T-helper 1 cell treated with Interleukin-12 subunit alpha and Interleukin-12 subunit beta and Interleukin-4 antibody, amounts not matched to agents 30 ng/mL and 1 ng/mL, for 36 hours (primary cell): ENCODE data around the gene KCTD2. TPM values are rescaled to one million over a fixed set of nuclear protein-coding genes. Genes with fewer than 3 reads are reported as not detected.

Experiments used
- intact Hi-C: fragments of 100-400 bp; cut with micrococcal nuclease; formaldehyde crosslinking; loops from one replicate; pipeline ENCODE4 v1.15.1; 2024
- total RNA-seq: library from RNA; stranded (reverse); gene quantifications from 2 replicates; pipeline ENCODE4 v1.2.3, GENCODE V29; 2022

Gene KCTD2
- total RNA-seq, 1 donor from 2014 or later: 20.3 TPM

GRCh38 chr17:75093548-75094158, 46.6 kb downstream of the KCTD2 start:
- intact Hi-C loops: no loop called here

- intact Hi-C loops: no loop called here
Measured at GRCh38 chr17:75094871-75095399, 47.9 kb downstream of the KCTD2 start.

- intact Hi-C loops: no loop called here
Measured at GRCh38 chr17:75096082-75096625, 49.1 kb downstream of the KCTD2 start.

- intact Hi-C loops: no loop called here
Measured at GRCh38 chr17:75097865-75098264, 50.8 kb downstream of the KCTD2 start.

GRCh38 chr17:75098861-75099260, 51.8 kb downstream of the KCTD2 start:
- intact Hi-C loops: no loop called here

- intact Hi-C loops: no loop called here
Measured at GRCh38 chr17:75099881-75100595, 53.0 kb downstream of the KCTD2 start.

GRCh38 chr17:75102385-75102821, 55.4 kb downstream of the KCTD2 start:
- intact Hi-C loops: no loop called here

- intact Hi-C loops: no loop called here
Measured at GRCh38 chr17:75103601-75104554, 56.9 kb downstream of the KCTD2 start.

- intact Hi-C loops: loop anchor here (5.0 kb wide), 2 partner anchors 38 to 58 kb away; partner anchors contain the start of genes ATP5PD and KCTD2
Measured at GRCh38 chr17:75105126-75106080, 58.4 kb downstream of the KCTD2 start.

- intact Hi-C loops: loop anchor here (2.0 to 5.0 kb wide), 3 partner anchors 41 to 297 kb away; partner anchors contain the start of genes ATP5PD, GRB2 and KCTD2
Measured at GRCh38 chr17:75108193-75108592, 61.2 kb downstream of the KCTD2 start.

GRCh38 chr17:75109046-75109406, 62.0 kb downstream of the KCTD2 start:
- intact Hi-C loops: loop anchor here (1.0 to 5.0 kb wide), 6 partner anchors 42 to 296 kb away; partner anchors contain the start of genes ATP5PD, GGA3, GRB2 and JPT1

GRCh38 chr17:75109407-75110233, 62.6 kb downstream of the KCTD2 start, which contains the start of gene ARMC7:
TSS of gene ARMC7 (plus strand) at chr17:75109969. CDS start at chr17:75110289, 320 bp downstream.
- intact Hi-C loops: loop anchor here (1.0 to 5.0 kb wide), 7 partner anchors 22 to 295 kb away; partner anchors contain the start of genes ATP5PD, GGA3, GRB2 and JPT1

GRCh38 chr17:75110234-75110937, 63.4 kb downstream of the KCTD2 start:
- intact Hi-C loops: loop anchor here (1.0 kb wide), 1 partner anchor 23 kb away; the partner anchor contains the start of gene SLC16A5

GRCh38 chr17:75111777-75112335, 64.8 kb downstream of the KCTD2 start:
- intact Hi-C loops: no loop called here

GRCh38 chr17:75113798-75114551, 67.0 kb downstream of the KCTD2 start:
- intact Hi-C loops: loop anchor here (1.0 kb wide), 8 partner anchors 16 to 298 kb away; partner anchors contain the start of genes JPT1 and NUP85

GRCh38 chr17:75114552-75115314, 67.7 kb downstream of the KCTD2 start:
- intact Hi-C loops: loop anchor here (1.0 kb wide), 8 partner anchors 16 to 298 kb away; partner anchors contain the start of genes JPT1 and NUP85
